ENCODE measurements around the gene SRP9.

SRP9 gene

DNA sequence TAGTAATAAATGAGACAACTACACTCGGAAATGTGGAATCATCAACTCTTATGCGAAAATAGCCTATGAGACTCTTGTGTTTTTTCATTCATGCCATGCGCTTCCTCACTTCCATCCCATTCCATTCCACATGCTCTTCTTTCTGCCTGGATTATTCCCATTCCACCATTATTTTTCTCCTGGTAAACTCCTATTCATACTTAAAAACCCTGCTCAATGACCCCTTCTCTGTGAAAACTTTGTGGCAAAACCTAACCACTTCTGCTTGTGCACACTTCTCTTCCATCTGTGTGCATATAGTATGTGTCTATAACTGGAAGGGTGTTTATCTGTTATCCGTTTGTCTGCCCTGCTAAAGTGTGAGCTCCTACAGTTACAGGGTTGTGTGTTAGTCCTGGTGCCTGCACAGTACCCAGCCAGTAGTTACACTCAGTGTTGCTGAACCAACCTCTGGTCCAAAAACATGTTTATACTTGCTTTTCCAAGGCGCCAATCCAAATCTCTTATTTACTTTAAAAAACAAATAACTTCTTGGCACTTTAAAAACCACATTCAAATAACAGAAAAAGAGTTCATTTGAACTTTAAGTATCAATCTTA lies 43.0 kb downstream of the SRP9 start:
- POLR2A ChIA-PET: interaction anchor here (0.8 to 1.5 kb wide), 3 partner anchors 11 to 43 kb away, joined by 3 read pairs; partner anchors contain the start of gene EPHX1
- no peak for DNase-seq (ENCODE audit: extremely low spot score)
- TF ChIP-seq BHLHE40 (IDR thresholded peaks at IDR 0.05; ENCODE audit: borderline replicate concordance) (no peak), L3MBTL2 (conservative IDR thresholded peaks at IDR 0.05) (no peak), FOXK2 (IDR thresholded peaks at IDR 0.05) (no peak)
- CTCF ChIA-PET: interaction anchor here (1.8 kb wide), 1 partner anchor 9 kb away, joined by 6 read pairs; no protein-coding TSS in a partner anchor

DNA sequence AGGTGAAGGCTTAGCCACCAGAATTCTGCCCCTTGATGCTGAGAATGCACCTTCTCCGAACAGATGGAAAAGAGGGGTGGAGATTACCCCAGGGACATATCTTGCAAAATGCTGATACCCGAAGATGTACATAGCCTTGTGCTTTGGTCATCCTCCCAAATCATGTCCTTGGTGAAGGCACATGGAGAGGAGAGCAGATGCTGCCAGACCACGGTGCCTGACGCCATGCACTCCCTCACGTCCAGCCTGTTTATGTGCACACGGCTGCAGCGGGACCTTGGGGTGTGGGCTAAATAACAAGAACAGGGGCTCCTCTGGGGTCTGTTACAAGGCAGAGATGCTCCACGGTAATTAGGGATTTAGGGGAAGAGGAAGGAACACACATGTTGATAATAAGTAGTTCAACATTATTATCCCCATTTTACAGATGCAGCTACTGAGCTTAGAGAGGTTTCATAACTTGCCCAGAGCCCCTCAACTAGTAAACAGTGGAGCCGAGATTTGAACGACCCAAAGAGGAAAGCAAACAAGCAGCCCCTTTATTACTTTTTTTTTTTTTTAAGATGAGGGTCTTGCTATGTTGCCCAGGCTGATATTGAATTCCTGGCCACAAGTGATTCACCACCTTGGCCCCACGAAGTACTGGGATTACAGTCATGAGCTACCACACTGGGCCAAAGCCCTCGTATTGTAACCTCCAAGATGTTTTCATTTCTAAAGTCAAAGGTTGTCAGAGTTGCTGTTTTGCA lies 45.2 kb downstream of the SRP9 start:
- no peak for DNase-seq (ENCODE audit: extremely low spot score)
- CTCF ChIA-PET: interaction anchor here (1.8 kb wide), 1 partner anchor 11 kb away, joined by 6 read pairs; no protein-coding TSS in a partner anchor
- POLR2A ChIA-PET: no interaction called here
- no peak for TF ChIP-seq ZNF384 (IDR thresholded peaks at IDR 0.05)
- no peak for TF ChIP-seq TARDBP (IDR thresholded peaks at IDR 0.05)
- no peak for TF ChIP-seq FOXA1 (IDR thresholded peaks at IDR 0.05)
- no peak for TF ChIP-seq L3MBTL2 (conservative IDR thresholded peaks at IDR 0.05)
- TF ChIP-seq, protein P1, sequence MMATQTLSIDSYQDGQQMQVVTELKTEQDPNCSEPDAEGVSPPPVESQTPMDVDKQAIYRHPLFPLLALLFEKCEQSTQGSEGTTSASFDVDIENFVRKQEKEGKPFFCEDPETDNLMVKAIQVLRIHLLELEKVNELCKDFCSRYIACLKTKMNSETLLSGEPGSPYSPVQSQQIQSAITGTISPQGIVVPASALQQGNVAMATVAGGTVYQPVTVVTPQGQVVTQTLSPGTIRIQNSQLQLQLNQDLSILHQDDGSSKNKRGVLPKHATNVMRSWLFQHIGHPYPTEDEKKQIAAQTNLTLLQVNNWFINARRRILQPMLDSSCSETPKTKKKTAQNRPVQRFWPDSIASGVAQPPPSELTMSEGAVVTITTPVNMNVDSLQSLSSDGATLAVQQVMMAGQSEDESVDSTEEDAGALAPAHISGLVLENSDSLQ (IDR thresholded peaks at IDR 0.05): no peak
- TF ChIP-seq CTBP1 (IDR thresholded peaks at IDR 0.05; ENCODE audit: borderline replicate concordance): no peak
- no peak for TF ChIP-seq FOXK2 (IDR thresholded peaks at IDR 0.05)
- no peak for TF ChIP-seq SUZ12 (IDR thresholded peaks at IDR 0.05)
- no peak for TF ChIP-seq ARNT (IDR thresholded peaks at IDR 0.05)
- TF ChIP-seq BHLHE40 (IDR thresholded peaks at IDR 0.05; ENCODE audit: borderline replicate concordance): no peak
- TF ChIP-seq FOXM1 (IDR thresholded peaks at IDR 0.05; ENCODE audit: borderline replicate concordance): no peak
- no peak for TF ChIP-seq HDGF (IDR thresholded peaks at IDR 0.05; ENCODE audit: borderline replicate concordance)

DNA sequence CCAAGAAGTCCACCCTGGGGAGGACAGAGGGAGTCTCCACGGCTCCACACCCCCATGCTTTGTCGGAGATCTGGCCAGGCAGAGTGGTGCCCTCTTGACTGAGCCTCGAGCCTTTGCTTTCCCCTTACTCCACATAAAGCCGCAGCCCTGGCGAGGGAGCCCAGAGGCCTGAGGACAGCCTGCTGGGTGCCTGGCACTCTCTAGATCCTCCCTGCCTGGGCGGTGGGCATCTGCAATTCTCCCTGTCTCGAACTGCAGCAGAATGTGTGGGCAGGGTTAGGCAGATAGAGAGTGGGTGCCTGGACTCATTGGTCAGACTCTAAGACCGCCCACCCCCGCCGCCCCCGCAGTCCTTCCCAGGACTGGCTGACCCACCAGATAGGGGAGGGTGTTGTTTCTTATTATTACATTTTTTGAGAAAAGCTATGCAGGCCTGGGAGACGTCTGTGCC lies 46.2 kb downstream of the SRP9 start:
- TF ChIP-seq L3MBTL2 (conservative IDR thresholded peaks at IDR 0.05) (no peak), TARDBP (IDR thresholded peaks at IDR 0.05) (no peak), CTBP1 (IDR thresholded peaks at IDR 0.05; ENCODE audit: borderline replicate concordance) (no peak), FOXA1 (IDR thresholded peaks at IDR 0.05) (no peak), LEF1 (IDR thresholded peaks at IDR 0.05; ENCODE audit: borderline replicate concordance) (no peak), FOXK2 (IDR thresholded peaks at IDR 0.05) (no peak)
- CTCF ChIA-PET: no interaction called here
- POLR2A ChIA-PET: interaction anchor here (0.7 kb wide), 1 partner anchor 46 kb away, joined by 3 read pairs; the partner anchor contains the start of gene SRP9
- DNase-seq (ENCODE audit: extremely low spot score): no peak

DNA sequence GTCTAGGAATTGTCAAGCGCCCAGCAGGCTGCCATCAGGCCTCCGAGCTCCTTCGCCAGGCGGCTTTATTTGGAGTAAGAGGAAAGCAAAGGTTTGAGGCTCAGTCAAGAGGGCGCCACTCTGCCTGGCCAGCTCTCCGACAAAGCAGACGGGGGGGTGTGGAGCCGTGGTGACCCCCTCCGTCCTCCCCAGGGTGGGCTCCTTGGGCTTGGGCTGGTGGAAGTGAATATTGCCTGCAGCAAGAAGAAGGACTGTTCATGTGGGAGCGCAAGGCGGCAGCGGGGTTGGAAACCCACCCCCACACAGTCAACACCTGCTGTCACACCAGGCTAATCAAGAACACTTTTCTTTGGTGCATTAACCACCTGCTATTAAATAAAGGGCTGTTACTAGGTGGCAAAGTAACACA lies 46.9 kb downstream of the SRP9 start:
- no peak for TF ChIP-seq NFRKB (IDR thresholded peaks at IDR 0.05)
- TF ChIP-seq FOXM1 (IDR thresholded peaks at IDR 0.05; ENCODE audit: borderline replicate concordance): no peak
- TF ChIP-seq LEF1 (IDR thresholded peaks at IDR 0.05; ENCODE audit: borderline replicate concordance): no peak
- TF ChIP-seq SP1 (IDR thresholded peaks at IDR 0.05): no peak
- no peak for TF ChIP-seq HDGF (IDR thresholded peaks at IDR 0.05; ENCODE audit: borderline replicate concordance)
- TF ChIP-seq TARDBP (IDR thresholded peaks at IDR 0.05): no peak
- TF ChIP-seq CTBP1 (IDR thresholded peaks at IDR 0.05; ENCODE audit: borderline replicate concordance): no peak
- TF ChIP-seq L3MBTL2 (conservative IDR thresholded peaks at IDR 0.05): no peak
- TF ChIP-seq ELF4 (IDR thresholded peaks at IDR 0.05): no peak
- no peak for TF ChIP-seq SUZ12 (IDR thresholded peaks at IDR 0.05)
- TF ChIP-seq FOXK2 (IDR thresholded peaks at IDR 0.05): no peak
- no peak for DNase-seq (ENCODE audit: extremely low spot score)
- ChIA-PET CTCF (interaction anchor here (1.5 kb wide), 1 partner anchor 16 kb away, joined by 6 read pairs; no protein-coding TSS in a partner anchor), POLR2A (interaction anchor here (0.7 to 1.4 kb wide), 3 partner anchors 11 to 47 kb away, joined by 3 to 5 read pairs (median 3); partner anchors contain the start of gene SRP9)

DNA sequence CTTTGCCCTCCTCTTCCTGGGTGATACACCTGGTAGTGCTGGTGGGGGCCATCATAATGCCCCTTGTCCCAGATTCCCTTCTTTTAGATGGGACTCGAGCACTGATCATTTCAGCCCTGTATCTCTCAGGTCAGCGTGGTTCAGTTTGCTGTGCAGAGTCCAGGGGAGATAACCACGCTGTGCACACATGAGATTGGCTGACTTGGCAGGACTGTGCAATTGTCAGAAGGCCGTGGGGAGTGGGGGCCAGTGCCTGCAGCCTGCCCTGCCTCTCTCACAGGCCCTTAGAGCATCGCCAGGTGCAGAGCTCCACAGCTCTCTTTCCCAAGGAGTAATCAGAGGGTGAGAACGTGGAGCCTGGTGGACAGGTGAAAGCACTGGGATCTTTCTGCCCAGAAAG lies 47.5 kb downstream of the SRP9 start:
- no peak for DNase-seq (ENCODE audit: extremely low spot score)
- TF ChIP-seq TARDBP (IDR thresholded peaks at IDR 0.05) (no peak), FOXM1 (IDR thresholded peaks at IDR 0.05; ENCODE audit: borderline replicate concordance) (no peak), L3MBTL2 (conservative IDR thresholded peaks at IDR 0.05) (no peak), ZNF384 (IDR thresholded peaks at IDR 0.05) (no peak), LEF1 (IDR thresholded peaks at IDR 0.05; ENCODE audit: borderline replicate concordance) (no peak), SP1 (IDR thresholded peaks at IDR 0.05) (no peak), HDGF (IDR thresholded peaks at IDR 0.05; ENCODE audit: borderline replicate concordance) (no peak), FOXA1 (IDR thresholded peaks at IDR 0.05) (no peak), BHLHE40 (IDR thresholded peaks at IDR 0.05; ENCODE audit: borderline replicate concordance) (no peak), CTBP1 (IDR thresholded peaks at IDR 0.05; ENCODE audit: borderline replicate concordance) (no peak), ARNT (IDR thresholded peaks at IDR 0.05) (no peak), FOXK2 (IDR thresholded peaks at IDR 0.05) (no peak), SUZ12 (IDR thresholded peaks at IDR 0.05) (no peak), NFRKB (IDR thresholded peaks at IDR 0.05) (no peak), ELF4 (IDR thresholded peaks at IDR 0.05) (no peak)
- TF ChIP-seq, protein P1 (IDR thresholded peaks at IDR 0.05): no peak
- POLR2A ChIA-PET: interaction anchor here (1.0 to 1.4 kb wide), 3 partner anchors 12 to 47 kb away, joined by 3 to 9 read pairs (median 5); partner anchors contain the start of gene SRP9
- CTCF ChIA-PET: interaction anchor here (0.8 to 2.7 kb wide), 3 partner anchors 13 to 351 kb away, joined by 3 to 6 read pairs (median 6); no protein-coding TSS in a partner anchor

DNA sequence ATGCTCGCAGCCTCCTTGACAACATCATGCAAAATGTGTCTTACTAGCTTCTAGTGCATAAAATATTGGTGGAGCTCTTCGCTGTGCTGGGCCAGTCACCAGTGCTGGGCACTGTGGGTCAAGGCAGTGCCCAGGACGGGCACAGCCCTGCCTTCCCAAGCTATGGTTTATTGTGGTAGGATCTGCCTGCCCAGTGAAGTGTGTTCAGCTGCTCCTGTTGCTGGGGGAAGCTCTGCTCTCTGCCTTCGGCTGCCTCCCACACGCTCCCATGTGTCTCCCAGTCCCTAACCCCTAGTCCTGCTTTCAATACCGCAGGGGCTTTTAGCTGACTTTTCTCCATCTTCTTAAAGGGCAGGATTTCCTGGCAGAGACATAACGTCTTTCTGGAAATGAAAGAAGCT lies 48.0 kb downstream of the SRP9 start:
- no peak for DNase-seq (ENCODE audit: extremely low spot score)
- ChIA-PET POLR2A (interaction anchor here (1.0 to 1.4 kb wide), 3 partner anchors 12 to 48 kb away, joined by 3 to 9 read pairs (median 5); partner anchors contain the start of gene SRP9), CTCF (interaction anchor here (0.8 to 2.7 kb wide), 3 partner anchors 13 to 351 kb away, joined by 3 to 6 read pairs (median 6); no protein-coding TSS in a partner anchor)
- no peak for TF ChIP-seq BHLHE40 (IDR thresholded peaks at IDR 0.05; ENCODE audit: borderline replicate concordance)
- no peak for TF ChIP-seq FOXM1 (IDR thresholded peaks at IDR 0.05; ENCODE audit: borderline replicate concordance)
- TF ChIP-seq, protein P1 (IDR thresholded peaks at IDR 0.05): no peak
- no peak for TF ChIP-seq TARDBP (IDR thresholded peaks at IDR 0.05)
- TF ChIP-seq ZNF384 (IDR thresholded peaks at IDR 0.05): no peak
- no peak for TF ChIP-seq L3MBTL2 (conservative IDR thresholded peaks at IDR 0.05)
- TF ChIP-seq LEF1 (IDR thresholded peaks at IDR 0.05; ENCODE audit: borderline replicate concordance): no peak
- no peak for TF ChIP-seq FOXA1 (IDR thresholded peaks at IDR 0.05)
- no peak for TF ChIP-seq FOXK2 (IDR thresholded peaks at IDR 0.05)
- no peak for TF ChIP-seq HDGF (IDR thresholded peaks at IDR 0.05; ENCODE audit: borderline replicate concordance)
- TF ChIP-seq SP1 (IDR thresholded peaks at IDR 0.05): no peak

Measured in HEK293T (cell line).